ENCODE measurements around the gene GFY. TPM values are rescaled to one million over a fixed set of nuclear protein-coding genes. Genes with fewer than 3 reads are reported as not detected.

Gene GFY
- total RNA-seq, 1 donor from 2014 or later: not detected

DNA sequence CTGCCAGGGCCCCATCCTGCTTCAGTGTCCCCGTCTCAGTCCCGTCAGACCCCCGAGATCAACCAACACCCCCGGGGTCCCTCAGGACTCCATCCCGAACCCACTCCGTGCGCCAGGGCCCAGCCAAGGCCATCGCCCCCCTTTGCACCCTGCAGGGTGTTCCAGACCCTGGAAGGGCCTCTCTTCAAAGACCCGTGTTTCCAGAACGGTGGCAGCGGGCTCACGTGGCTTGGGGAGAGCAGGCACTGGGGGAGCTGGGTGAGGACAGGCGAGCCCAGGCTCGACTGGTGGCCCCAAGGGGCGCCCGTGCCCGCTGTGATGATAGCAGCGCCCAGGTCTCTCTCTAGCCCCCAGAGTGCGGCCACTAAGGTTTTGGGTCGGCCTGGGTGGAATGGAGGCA is 35.8 kb upstream of the GFY start:
- no peak overlapping the region for H3K9ac ChIP-seq (ENCODE audit: low read length)
- no peak overlapping the region for H3K27ac ChIP-seq (ENCODE audit: low read depth, low read length)
- no peaks in the 10 kb centered on the region for H3K36me3 ChIP-seq (ENCODE audit: insufficient read depth, low read length)
- H3K9me3 ChIP-seq (ENCODE audit: insufficient read depth, low read depth, low read length): no peaks in the 10 kb centered on the region
- DNase-seq (ENCODE audit: low read depth) (no peak), FAIRE-seq (no peak)
- Mint-ChIP-seq H3K4me1 (ENCODE audit: low read depth, unreplicated experiment) (no peaks in the 10 kb centered on the region), H3K9me3 (ENCODE audit: unreplicated experiment) (no peaks in the 10 kb centered on the region), H3K36me3 (ENCODE audit: low read depth, unreplicated experiment) (no peaks in the 10 kb centered on the region), H3K27ac (ENCODE audit: unreplicated experiment) (no peak overlapping the region), H3K4me3 (ENCODE audit: unreplicated experiment) (no peak overlapping the region), H3K27me3 (ENCODE audit: low read depth, unreplicated experiment) (peaks cover 32% of the 10 kb centered on the region)
- H3K79me2 ChIP-seq (ENCODE audit: insufficient read depth, low read length): no peaks in the 10 kb centered on the region
- no peaks in the 10 kb centered on the region for H4K20me1 ChIP-seq (ENCODE audit: insufficient read depth, low read length)
- no peak overlapping the region for H3K4me3 ChIP-seq (ENCODE audit: insufficient read depth, low read depth, low read length)
- H3K27me3 ChIP-seq (ENCODE audit: insufficient read depth, low read length): peaks cover 2% of the 10 kb centered on the region
- H2AFZ ChIP-seq (ENCODE audit: low read depth, low read length): no peak overlapping the region
- H3K4me2 ChIP-seq (ENCODE audit: low read length): no peak overlapping the region
- H3K4me1 ChIP-seq (ENCODE audit: insufficient read depth, low read length): no peaks in the 10 kb centered on the region
- TF ChIP-seq EZH2 (IDR thresholded peaks at IDR 0.05; ENCODE audit: insufficient read depth, low read length): no peak
- TF ChIP-seq, protein P1, sequence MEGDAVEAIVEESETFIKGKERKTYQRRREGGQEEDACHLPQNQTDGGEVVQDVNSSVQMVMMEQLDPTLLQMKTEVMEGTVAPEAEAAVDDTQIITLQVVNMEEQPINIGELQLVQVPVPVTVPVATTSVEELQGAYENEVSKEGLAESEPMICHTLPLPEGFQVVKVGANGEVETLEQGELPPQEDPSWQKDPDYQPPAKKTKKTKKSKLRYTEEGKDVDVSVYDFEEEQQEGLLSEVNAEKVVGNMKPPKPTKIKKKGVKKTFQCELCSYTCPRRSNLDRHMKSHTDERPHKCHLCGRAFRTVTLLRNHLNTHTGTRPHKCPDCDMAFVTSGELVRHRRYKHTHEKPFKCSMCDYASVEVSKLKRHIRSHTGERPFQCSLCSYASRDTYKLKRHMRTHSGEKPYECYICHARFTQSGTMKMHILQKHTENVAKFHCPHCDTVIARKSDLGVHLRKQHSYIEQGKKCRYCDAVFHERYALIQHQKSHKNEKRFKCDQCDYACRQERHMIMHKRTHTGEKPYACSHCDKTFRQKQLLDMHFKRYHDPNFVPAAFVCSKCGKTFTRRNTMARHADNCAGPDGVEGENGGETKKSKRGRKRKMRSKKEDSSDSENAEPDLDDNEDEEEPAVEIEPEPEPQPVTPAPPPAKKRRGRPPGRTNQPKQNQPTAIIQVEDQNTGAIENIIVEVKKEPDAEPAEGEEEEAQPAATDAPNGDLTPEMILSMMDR (IDR thresholded peaks at IDR 0.05; ENCODE audit: insufficient read depth, low read depth, low read length): no peak

DNA sequence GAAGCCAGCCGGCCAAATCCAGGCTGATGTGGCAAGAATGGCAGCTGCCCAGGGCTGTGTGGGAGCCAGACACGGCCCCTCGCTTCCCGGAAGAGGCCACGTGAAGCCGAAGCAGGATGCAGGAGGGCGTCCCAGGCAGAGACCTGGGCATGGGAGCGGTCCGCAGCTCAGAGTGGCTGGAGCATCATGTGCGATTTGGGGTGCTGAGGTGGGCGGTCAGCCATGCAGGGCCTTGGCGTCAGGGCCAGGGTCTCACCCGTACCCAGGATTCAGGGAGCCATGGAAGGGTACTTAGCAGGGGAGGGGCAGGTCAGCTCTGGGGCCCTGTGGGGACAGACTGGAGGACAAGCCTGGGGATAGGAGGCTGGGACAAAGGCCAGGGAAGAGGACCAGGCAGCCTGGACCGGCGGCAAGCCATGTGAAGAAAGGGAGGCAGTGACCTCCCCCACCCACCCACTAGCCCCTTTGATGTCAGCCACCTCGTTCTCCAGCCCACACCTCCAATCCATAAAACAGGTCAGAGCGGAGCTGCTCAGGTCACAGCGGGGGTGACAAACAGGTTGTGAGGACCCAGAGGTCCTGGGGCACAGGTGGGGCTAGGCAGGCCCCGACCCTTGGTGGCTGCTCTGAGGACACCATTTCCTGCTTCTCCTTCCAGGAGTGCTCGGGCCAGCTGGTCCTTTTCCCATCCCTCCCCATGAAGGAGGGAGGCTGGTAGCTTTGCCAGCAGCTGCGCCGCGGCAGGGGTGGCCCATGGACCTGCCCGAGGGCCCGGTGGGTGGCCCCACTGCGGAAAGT is 34.9 kb upstream of the GFY start:
- Histone ChIP-seq H3K4me2 (ENCODE audit: low read length) (no peak overlapping the region), H3K4me3 (ENCODE audit: insufficient read depth, low read depth, low read length) (no peak overlapping the region), H3K9ac (ENCODE audit: low read length) (no peak overlapping the region), H3K36me3 (ENCODE audit: insufficient read depth, low read length) (no peaks in the 10 kb centered on the region), H3K79me2 (ENCODE audit: insufficient read depth, low read length) (no peaks in the 10 kb centered on the region), H3K27ac (ENCODE audit: low read depth, low read length) (no peak overlapping the region), H3K27me3 (ENCODE audit: insufficient read depth, low read length) (peaks cover 2% of the 10 kb centered on the region), H4K20me1 (ENCODE audit: insufficient read depth, low read length) (no peaks in the 10 kb centered on the region), H2AFZ (ENCODE audit: low read depth, low read length) (no peak overlapping the region), H3K9me3 (ENCODE audit: insufficient read depth, low read depth, low read length) (no peaks in the 10 kb centered on the region), H3K4me1 (ENCODE audit: insufficient read depth, low read length) (no peaks in the 10 kb centered on the region)
- H3K27me3 Mint-ChIP-seq (ENCODE audit: low read depth, unreplicated experiment): peaks cover 35% of the 10 kb centered on the region
- H3K36me3 Mint-ChIP-seq (ENCODE audit: low read depth, unreplicated experiment): no peaks in the 10 kb centered on the region
- no peak for TF ChIP-seq EZH2 (IDR thresholded peaks at IDR 0.05; ENCODE audit: insufficient read depth, low read length)
- TF ChIP-seq, protein P1 (IDR thresholded peaks at IDR 0.05; ENCODE audit: insufficient read depth, low read depth, low read length): no peak
- H3K4me1 Mint-ChIP-seq (ENCODE audit: low read depth, unreplicated experiment): no peaks in the 10 kb centered on the region
- no peak for FAIRE-seq
- DNase-seq (ENCODE audit: low read depth): no peak
- H3K9me3 Mint-ChIP-seq (ENCODE audit: unreplicated experiment): no peaks in the 10 kb centered on the region
- H3K27ac Mint-ChIP-seq (ENCODE audit: unreplicated experiment): no peak overlapping the region
- H3K4me3 Mint-ChIP-seq (ENCODE audit: unreplicated experiment): no peak overlapping the region

DNA sequence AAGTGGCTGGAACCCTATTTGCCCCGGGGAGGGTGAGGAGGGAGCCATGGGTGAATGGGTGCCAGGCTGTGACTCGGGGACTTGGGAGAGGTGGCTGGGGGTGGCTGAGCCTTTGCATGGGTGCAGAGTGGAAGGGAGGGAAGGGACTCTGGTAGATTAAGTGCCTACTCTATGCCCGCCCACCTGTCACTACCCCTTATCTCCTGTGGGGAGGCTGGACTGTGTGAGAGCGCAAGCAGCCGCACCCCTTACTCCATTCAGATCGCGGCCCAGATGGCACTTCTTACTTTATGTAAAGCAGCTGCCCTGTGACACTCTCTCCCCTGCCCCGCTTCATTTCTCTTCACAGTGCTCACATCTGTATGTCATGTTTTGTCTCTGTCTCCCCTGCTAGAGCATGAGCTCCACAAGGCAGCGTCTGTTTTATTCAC is 34.2 kb upstream of the GFY start:
- TF ChIP-seq, protein P1 (IDR thresholded peaks at IDR 0.05; ENCODE audit: insufficient read depth, low read depth, low read length): no peak
- TF ChIP-seq EZH2 (IDR thresholded peaks at IDR 0.05; ENCODE audit: insufficient read depth, low read length): no peak
- Mint-ChIP-seq H3K36me3 (ENCODE audit: low read depth, unreplicated experiment) (no peaks in the 10 kb centered on the region), H3K27me3 (ENCODE audit: low read depth, unreplicated experiment) (peaks cover 35% of the 10 kb centered on the region), H3K4me3 (ENCODE audit: unreplicated experiment) (no peak overlapping the region), H3K4me1 (ENCODE audit: low read depth, unreplicated experiment) (no peaks in the 10 kb centered on the region), H3K9me3 (ENCODE audit: unreplicated experiment) (no peaks in the 10 kb centered on the region), H3K27ac (ENCODE audit: unreplicated experiment) (no peak overlapping the region)
- Histone ChIP-seq H3K27me3 (ENCODE audit: insufficient read depth, low read length) (peaks cover 2% of the 10 kb centered on the region), H3K4me2 (ENCODE audit: low read length) (no peak overlapping the region), H3K36me3 (ENCODE audit: insufficient read depth, low read length) (no peaks in the 10 kb centered on the region), H3K9me3 (ENCODE audit: insufficient read depth, low read depth, low read length) (no peaks in the 10 kb centered on the region), H3K4me1 (ENCODE audit: insufficient read depth, low read length) (no peaks in the 10 kb centered on the region), H2AFZ (ENCODE audit: low read depth, low read length) (no peak overlapping the region), H3K79me2 (ENCODE audit: insufficient read depth, low read length) (no peaks in the 10 kb centered on the region), H3K27ac (ENCODE audit: low read depth, low read length) (no peak overlapping the region), H3K9ac (ENCODE audit: low read length) (no peak overlapping the region), H4K20me1 (ENCODE audit: insufficient read depth, low read length) (no peaks in the 10 kb centered on the region), H3K4me3 (ENCODE audit: insufficient read depth, low read depth, low read length) (no peak overlapping the region)
- FAIRE-seq (no peak), DNase-seq (ENCODE audit: low read depth) (no peak)

All from astrocyte (in vitro differentiated cells and primary cell).